ENCODE data around the gene SETBP1.

- no peak for TF ChIP-seq CTCF (IDR thresholded peaks at IDR 0.05)
- no peak for TF ChIP-seq POLR2A (IDR thresholded peaks at IDR 0.05)
These were observed 2.9 kb downstream of the SETBP1 start for GRCh38 chr18:44683556-44683955.

Measured in lower leg skin (tissue), 3 donors.